DOHH2 (cell line): ENCODE results near the gene TOMT.

Source experiments
- H3F3A ChIP-seq: fragments of 200-600 bp; sonication (generic), shearing (Covaris generic); 2 replicates; pipeline ENCODE4 v1.6.0; 2016; ENCODE audit warnings: antibody characterized with exemption, mild to moderate bottlenecking; ENCODE audit not compliant: control insufficient read depth, insufficient read depth
- H3K27ac ChIP-seq: fragments of 200-600 bp; sonication (generic); 2 replicates; pipeline ENCODE4 v1.5.1; 2014; ENCODE audit warnings: low read depth, mild to moderate bottlenecking, low read length, moderate library complexity
- H3K27me3 ChIP-seq: fragments of 200-600 bp; sonication (generic); 2 replicates; pipeline ENCODE4 v1.6.1; 2014; ENCODE audit warnings: mild to moderate bottlenecking, low read length, mixed read lengths; ENCODE audit not compliant: control insufficient read depth
- H3K36me3 ChIP-seq: fragments of 200-600 bp; sonication (generic); 2 replicates; pipeline ENCODE4 v1.6.1; 2014; ENCODE audit warnings: mild to moderate bottlenecking, low read length, moderate library complexity, mixed read lengths; ENCODE audit not compliant: control insufficient read depth
- H3K4me1 ChIP-seq: fragments of 200-600 bp; sonication (generic); 2 replicates; pipeline ENCODE4 v1.6.1; 2014; ENCODE audit warnings: mild to moderate bottlenecking, low read length, mixed read lengths; ENCODE audit not compliant: control insufficient read depth
- H3K4me2 ChIP-seq: fragments of 200-600 bp; sonication (generic); 2 replicates; pipeline ENCODE4 v1.6.0; 2014; ENCODE audit warnings: mild to moderate bottlenecking, low read length, moderate library complexity
- H3K4me3 ChIP-seq: fragments of 200-600 bp; sonication (generic); 2 replicates; pipeline ENCODE4 v1.5.1; 2014; ENCODE audit warnings: mild to moderate bottlenecking, low read length, mixed read lengths
- H3K79me2 ChIP-seq: fragments of 200-600 bp; sonication (generic); 2 replicates; pipeline ENCODE4 v1.6.1; 2014; ENCODE audit warnings: mild to moderate bottlenecking, low read length, mixed read lengths; ENCODE audit not compliant: control insufficient read depth
- H3K9me2 ChIP-seq: fragments of 200-600 bp; sonication (generic); replicated peaks from 2 replicates; pipeline ENCODE4 v1.6.1; 2014; ENCODE audit warnings: mild to moderate bottlenecking, low read length, mixed read lengths; ENCODE audit not compliant: control insufficient read depth
- H3K9me3 ChIP-seq: fragments of 200-600 bp; sonication (generic); 2 replicates; pipeline ENCODE4 v1.6.1; 2014; ENCODE audit warnings: antibody characterized with exemption, low read length, mixed read lengths; ENCODE audit not compliant: control insufficient read depth, insufficient read depth
- H4K20me1 ChIP-seq: fragments of 200-600 bp; sonication (generic); 2 replicates; pipeline ENCODE4 v1.6.0; 2014; ENCODE audit warnings: low read depth, mild to moderate bottlenecking, antibody characterized with exemption, low read length, moderate library complexity; ENCODE audit not compliant: control insufficient read depth, insufficient read depth
- CTCF ChIP-seq: fragments of 200-600 bp; sonication (generic); IDR thresholded peaks from one replicate; pipeline ENCODE4 v1.5.1; 2014; ENCODE audit warnings: antibody characterized with exemption, mild to moderate bottlenecking, low read depth, low read length; ENCODE audit not compliant: poor library complexity, severe bottlenecking
- EZH2phosphoT487 ChIP-seq: fragments of 200-600 bp; sonication (generic); IDR thresholded peaks from 2 replicates; pipeline ENCODE4 v1.6.1; 2017; ENCODE audit warnings: borderline replicate concordance, mild to moderate bottlenecking, antibody characterized with exemption, low read length, moderate library complexity, mixed read lengths

TOMT gene

DNA sequence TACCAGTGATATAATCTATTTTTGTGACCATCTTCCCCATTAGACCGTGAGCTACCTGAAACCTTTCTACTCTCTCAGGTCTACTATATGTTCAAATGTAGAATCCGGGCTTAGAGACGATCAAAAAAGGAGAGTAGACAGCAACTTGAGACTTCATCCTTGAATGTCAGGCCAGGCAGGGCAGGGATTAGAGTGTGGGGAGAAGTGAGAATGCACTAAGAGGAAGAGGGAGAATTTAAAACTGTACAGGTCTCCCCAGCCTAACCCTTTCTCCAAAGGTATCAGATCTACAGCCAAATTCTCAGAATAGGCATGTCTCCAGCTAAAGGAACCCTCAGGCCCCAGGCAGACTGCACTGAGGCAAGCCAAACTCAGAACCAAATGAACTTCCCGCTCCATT, 3.6 kb upstream of the TOMT start:
- Histone ChIP-seq H3K27ac (peak overlapping the region; percentile 77), H4K20me1 (no peaks in the 10 kb centered on the region), H3K9me3 (no peaks in the 10 kb centered on the region), H3K4me3 (peak overlapping the region; percentile 89), H3K9me2 (no peaks in the 10 kb centered on the region), H3K79me2 (peaks cover 40% of the 10 kb centered on the region), H3K36me3 (peaks cover 60% of the 10 kb centered on the region), H3K4me1 (peaks cover 26% of the 10 kb centered on the region), H3K27me3 (no peaks in the 10 kb centered on the region), H3K4me2 (peak overlapping the region; percentile 81), H3F3A (peaks cover 5% of the 10 kb centered on the region; the same call in 1 of the 2 replicates)
- no peak for TF ChIP-seq CTCF
- TF ChIP-seq EZH2phosphoT487, result no peak

GRCh38 chr11:72102631-72102945, 3.1 kb upstream of the TOMT start:
- Histone ChIP-seq H3K4me3 (peak overlapping the region; percentile 89), H3K9me3 (no peaks in the 10 kb centered on the region), H3K27ac (peak overlapping the region; percentile 77), H3K9me2 (no peaks in the 10 kb centered on the region), H3K27me3 (no peaks in the 10 kb centered on the region), H3K79me2 (peaks cover 40% of the 10 kb centered on the region), H3F3A (peaks cover 5% of the 10 kb centered on the region; the same call in 1 of the 2 replicates), H4K20me1 (no peaks in the 10 kb centered on the region), H3K36me3 (peaks cover 56% of the 10 kb centered on the region), H3K4me2 (peak overlapping the region; percentile 81), H3K4me1 (peaks cover 26% of the 10 kb centered on the region)
- no peak for TF ChIP-seq CTCF
- TF ChIP-seq EZH2phosphoT487, result no peak

- Histone ChIP-seq H3K36me3 (peaks cover 50% of the 10 kb centered on the region), H4K20me1 (no peaks in the 10 kb centered on the region), H3K4me2 (peak within 1 kb of the TSS; percentile 82), H3K4me3 (peak within 1 kb of the TSS; percentile 89), H3K27me3 (no peaks in the 10 kb centered on the region), H3F3A (peaks cover 5% of the 10 kb centered on the region; the same call in 1 of the 2 replicates), H3K79me2 (peaks cover 40% of the 10 kb centered on the region), H3K9me3 (no peaks in the 10 kb centered on the region), H3K27ac (peak within 1 kb of the TSS; percentile 77), H3K4me1 (peaks cover 26% of the 10 kb centered on the region), H3K9me2 (no peaks in the 10 kb centered on the region)
- no peak for TF ChIP-seq CTCF
- no peak for TF ChIP-seq EZH2phosphoT487
These were observed 2.6 kb upstream of the TOMT start, which contains the start of gene LAMTOR1 for GRCh38 chr11:72102946-72103753. TSS of gene LAMTOR1 (minus strand) at chr11:72103297. CDS start at chr11:72103224, 73 bp downstream.
